ENCODE results near the gene MECR.

The MECR gene

GRCh38 chr1:29248409-29248808 lies 17.7 kb upstream of the MECR start:
- DNase-seq (ENCODE audit: low read depth in 2 of 2): no peak
- H3K4me3 ChIP-seq (replicated peaks in 1 of 2; ENCODE audit: low read depth in 2 of 2, low read length in 2 of 2): no peak overlapping the region
- TF ChIP-seq CTCF (IDR thresholded peaks at IDR 0.05; ENCODE audit: low read depth, low read length): no peak

GRCh38 chr1:29247571-29248273 lies 17.0 kb upstream of the MECR start:
- no peak for DNase-seq (ENCODE audit: low read depth in 2 of 2)
- no peak for TF ChIP-seq CTCF (IDR thresholded peaks at IDR 0.05; ENCODE audit: low read depth, low read length)
- no peak overlapping the region for H3K4me3 ChIP-seq (replicated peaks in 1 of 2; ENCODE audit: low read depth in 2 of 2, low read length in 2 of 2)

- TF ChIP-seq CTCF (IDR thresholded peaks at IDR 0.05; ENCODE audit: low read depth, low read length): no peak
- H3K4me3 ChIP-seq (replicated peaks in 1 of 2; ENCODE audit: low read depth in 2 of 2, low read length in 2 of 2): no peak overlapping the region
- DNase-seq (ENCODE audit: low read depth in 2 of 2): no peak
These were observed 16.3 kb upstream of the MECR start for GRCh38 chr1:29247044-29247443.

- TF ChIP-seq CTCF (IDR thresholded peaks at IDR 0.05; ENCODE audit: low read depth, low read length): peak; percentile 47
- H3K4me3 ChIP-seq (replicated peaks in 1 of 2; ENCODE audit: low read depth in 2 of 2, low read length in 2 of 2): no peak overlapping the region
- peak; percentile 49 to 72 for DNase-seq (ENCODE audit: low read depth in 2 of 2)
These were observed 15.1 kb upstream of the MECR start for GRCh38 chr1:29245876-29246275.

GRCh38 chr1:29245261-29245660 lies 14.5 kb upstream of the MECR start:
- no peak for DNase-seq (ENCODE audit: low read depth in 2 of 2)
- H3K4me3 ChIP-seq (replicated peaks in 1 of 2; ENCODE audit: low read depth in 2 of 2, low read length in 2 of 2): no peak overlapping the region
- TF ChIP-seq CTCF (IDR thresholded peaks at IDR 0.05; ENCODE audit: low read depth, low read length): no peak

GRCh38 chr1:29243871-29244200 lies 13.1 kb upstream of the MECR start:
- H3K4me3 ChIP-seq (replicated peaks in 1 of 2; ENCODE audit: low read depth in 2 of 2, low read length in 2 of 2): no peak overlapping the region
- no peak for TF ChIP-seq CTCF (IDR thresholded peaks at IDR 0.05; ENCODE audit: low read depth, low read length)
- DNase-seq (ENCODE audit: low read depth in 2 of 2): peak; percentile 59 to 73

Data from cardiac fibroblast (primary cell).